Right hindlimb (tissue), 1 donor: ENCODE data around the gene PPP1CA.

Experiments
- DNase-seq: peaks from one replicate; pipeline ENCODE4 v3.0.0-alpha.2; 2018

The PPP1CA gene

GRCh38 chr11:67400942-67401494 is 640 bp downstream of the PPP1CA start:
- no peak for DNase-seq

DNA sequence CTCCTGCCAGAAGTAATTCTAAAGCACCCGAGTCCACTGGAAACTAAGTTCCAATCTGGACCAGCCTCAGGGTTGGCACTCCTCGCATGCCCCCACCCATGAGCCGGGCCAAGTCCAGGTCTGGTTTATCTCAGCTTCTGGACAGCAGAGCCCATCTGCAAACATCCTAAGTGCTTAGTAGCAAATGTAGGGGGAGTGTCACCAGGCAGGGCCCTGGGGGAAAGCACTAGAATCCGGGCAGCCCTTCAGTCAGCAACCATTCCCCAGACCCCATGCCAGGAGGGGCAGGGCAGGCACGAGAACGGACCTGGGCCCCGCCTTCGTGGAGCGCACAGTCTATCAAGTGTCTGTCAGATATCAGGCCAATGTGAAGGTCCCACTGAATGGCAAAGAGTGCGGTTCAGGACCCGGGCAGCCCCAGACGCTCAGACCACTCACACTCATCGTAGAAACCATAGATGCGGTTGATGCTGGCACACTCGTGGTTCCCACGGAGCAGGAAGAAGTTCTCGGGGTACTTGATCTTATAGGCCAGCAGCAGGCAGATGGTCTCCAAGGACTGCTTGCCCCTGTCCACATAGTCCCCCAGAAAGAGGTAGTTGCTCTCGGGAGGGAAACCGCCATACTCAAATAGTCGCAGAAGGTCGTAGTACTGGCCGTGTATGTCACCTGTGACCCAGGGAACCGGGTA is 1.3 kb downstream of the PPP1CA start:
- DNase-seq: no peak

DNA sequence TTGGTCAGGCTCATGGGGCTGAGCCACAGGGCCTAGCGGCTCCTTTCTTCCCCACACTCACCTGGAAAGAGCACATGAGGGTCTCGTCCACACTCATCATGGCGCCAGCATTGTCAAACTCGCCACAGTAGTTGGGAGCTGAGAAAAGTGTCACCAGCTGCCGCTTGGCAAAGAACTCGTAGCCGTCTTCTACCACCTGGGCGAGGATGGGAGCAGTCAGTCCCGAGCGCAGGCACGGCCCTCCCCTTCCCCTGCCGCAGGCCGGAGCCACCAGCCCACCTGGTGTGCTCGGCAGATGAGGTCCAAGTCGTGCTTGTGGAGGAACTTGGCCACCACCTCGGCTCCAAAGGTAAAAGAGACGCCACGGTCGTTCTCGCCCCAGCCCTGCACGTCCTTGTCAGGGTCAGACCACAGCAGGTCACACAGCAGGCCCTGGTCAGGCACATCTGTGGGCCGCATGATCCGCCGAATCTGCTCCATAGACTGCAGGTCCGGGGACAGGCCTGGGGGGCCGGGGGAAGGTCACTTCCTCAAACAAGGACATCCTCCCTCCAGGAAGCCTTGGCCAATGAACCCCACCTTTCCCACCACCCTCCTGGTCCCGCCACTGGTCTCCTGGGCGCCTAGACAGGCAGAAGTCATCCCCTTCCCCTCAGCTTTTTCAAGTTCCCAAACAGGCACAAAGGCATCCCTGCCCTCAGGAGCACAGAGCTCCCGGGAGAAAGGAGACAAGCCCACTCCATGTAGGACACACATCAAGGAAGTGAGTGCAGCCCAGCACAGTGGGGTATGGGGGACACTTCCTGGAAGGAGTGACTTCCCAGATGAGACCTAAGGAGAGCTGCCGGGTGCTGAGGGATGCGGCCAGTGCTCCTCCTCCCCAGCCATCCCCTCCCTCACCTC is 2.7 kb downstream of the PPP1CA start:
- DNase-seq: no peak

DNA sequence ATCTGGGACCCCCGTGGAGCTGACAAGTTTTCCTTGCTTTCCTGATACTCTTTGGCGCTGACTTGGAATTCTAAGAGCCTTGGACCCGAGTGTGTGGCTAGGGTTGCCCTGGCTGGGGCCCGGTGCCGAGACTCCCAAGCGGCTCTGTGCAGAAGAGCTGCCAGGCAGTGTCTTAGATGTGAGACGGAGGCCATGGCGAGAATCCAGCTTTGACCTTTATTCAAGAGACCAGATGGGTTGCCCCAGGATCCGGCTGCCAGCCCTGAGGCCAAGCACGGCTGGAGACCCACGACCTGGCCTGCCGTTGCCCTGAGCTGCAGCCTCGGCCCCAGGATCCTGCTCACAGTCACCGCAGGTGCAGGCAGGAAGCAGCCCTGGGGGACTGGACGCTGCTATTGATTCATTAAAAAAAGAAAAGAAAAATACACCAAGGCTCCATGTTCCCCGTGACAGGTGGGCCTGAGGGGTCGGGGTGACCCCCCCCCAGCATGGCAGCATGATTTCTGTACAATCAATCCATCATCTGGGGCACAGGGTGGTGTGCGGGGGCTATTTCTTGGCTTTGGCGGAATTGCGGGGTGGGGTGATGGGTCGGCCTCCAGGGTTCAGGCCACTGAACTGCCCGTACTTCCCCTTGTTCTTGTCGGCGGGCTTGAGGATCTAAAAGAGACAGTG is 3.5 kb downstream of the PPP1CA start:
- no peak for DNase-seq

- DNase-seq: no peak
Observed at GRCh38 chr11:67397536-67397935, 4.1 kb downstream of the PPP1CA start.

- no peak for DNase-seq
Observed at GRCh38 chr11:67396587-67397389, 4.9 kb downstream of the PPP1CA start.

GRCh38 chr11:67396259-67396581 is 5.4 kb downstream of the PPP1CA start:
- no peak for DNase-seq

DNA sequence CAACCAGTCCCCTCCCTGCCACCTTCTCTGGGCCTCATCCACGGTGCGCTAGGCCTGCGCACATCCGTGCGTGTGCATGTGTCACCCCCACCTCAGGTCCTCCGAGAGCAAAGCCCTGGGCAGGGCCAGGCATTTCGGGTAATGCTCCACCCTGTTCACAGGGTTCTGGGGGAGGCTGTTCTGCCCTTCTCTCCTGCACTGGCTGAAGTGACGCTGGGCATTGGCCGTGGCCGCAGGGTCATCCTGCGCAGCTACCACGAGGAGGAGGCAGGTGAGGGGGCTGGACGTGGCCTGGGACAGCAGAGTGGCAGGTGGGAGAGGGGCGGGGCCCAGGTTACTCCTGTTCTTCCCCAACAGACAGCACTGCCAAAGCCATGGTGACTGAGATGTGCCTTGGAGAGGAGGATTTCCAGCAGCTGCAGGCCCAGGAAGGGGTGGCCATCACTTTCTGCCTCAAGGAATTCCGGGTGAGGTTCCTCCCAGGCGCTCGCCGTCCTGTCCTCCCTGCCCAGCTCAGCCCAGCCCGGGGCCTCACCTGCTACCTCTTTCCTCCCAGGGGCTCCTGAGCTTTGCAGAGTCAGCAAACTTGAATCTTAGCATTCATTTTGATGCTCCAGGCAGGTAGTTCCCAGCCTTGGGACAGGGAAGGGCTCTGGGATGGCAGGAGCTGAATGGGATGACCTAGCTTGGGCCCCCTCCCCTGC is 6.0 kb downstream of the PPP1CA start:
- DNase-seq: no peak

GRCh38 chr11:67393990-67394389 is 7.7 kb downstream of the PPP1CA start:
- DNase-seq: no peak

DNA sequence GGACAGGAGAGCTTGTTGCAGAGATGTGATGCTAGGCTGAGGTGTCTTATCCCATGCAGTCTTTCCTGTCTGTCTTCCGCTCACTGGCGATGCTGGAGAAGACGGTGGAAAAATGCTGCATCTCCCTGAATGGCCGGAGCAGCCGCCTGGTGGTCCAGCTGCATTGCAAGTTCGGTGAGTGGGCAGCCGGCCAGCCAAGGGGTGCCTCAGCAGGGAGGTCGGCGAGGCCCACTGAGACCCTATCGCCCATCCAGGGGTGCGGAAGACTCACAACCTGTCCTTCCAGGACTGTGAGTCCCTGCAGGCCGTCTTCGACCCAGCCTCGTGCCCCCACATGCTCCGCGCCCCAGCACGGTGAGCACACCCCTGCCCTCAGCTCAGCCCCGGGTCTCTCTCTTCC is 8.2 kb downstream of the PPP1CA start:
- DNase-seq: no peak

- DNase-seq: no peak
Observed at GRCh38 chr11:67392183-67392715, 9.4 kb downstream of the PPP1CA start.

GRCh38 chr11:67391304-67392182 is 10.1 kb downstream of the PPP1CA start, which contains the start of gene RAD9A:
Gene RAD9A (plus strand): TSS chr11:67391986. CDS start chr11:67392045, 59 bp downstream.
- DNase-seq: peak; percentile 95

- no peak for DNase-seq
Observed at GRCh38 chr11:67390947-67391303, 10.7 kb downstream of the PPP1CA start.

GRCh38 chr11:67389477-67389876 is 12.2 kb downstream of the PPP1CA start:
- no peak for DNase-seq

- DNase-seq: no peak
Observed at GRCh38 chr11:67387518-67387917, 14.1 kb downstream of the PPP1CA start.

GRCh38 chr11:67387069-67387468 is 14.6 kb downstream of the PPP1CA start:
- DNase-seq: no peak

DNA sequence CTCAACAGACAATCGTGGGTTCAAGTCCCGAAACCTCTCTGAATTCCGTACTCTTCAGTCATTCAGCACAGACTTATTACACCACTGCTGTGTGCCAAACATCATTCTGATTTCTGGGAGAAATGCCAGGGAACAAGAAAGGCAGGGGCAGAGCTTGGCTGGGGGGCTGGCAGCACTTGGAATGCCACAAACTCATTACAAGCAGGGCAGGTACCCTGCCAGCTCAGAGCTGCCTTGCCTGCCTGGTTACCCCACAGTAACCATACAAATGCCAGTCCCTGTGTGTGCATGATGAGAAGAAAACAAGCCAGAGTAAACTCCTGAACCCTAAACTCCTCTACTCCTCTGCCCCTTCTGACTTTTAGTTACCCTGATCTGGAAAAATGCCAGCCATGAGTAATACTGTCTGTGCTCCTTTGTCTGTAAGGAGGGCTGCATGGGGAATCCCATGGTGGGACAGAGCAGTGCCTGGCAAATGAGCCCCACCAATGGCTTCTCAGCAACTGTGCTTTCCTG is 16.7 kb downstream of the PPP1CA start:
- no peak for DNase-seq

GRCh38 chr11:67382276-67383136 is 19.2 kb downstream of the PPP1CA start:
- DNase-seq: peak; percentile 85

GRCh38 chr11:67381244-67381972 is 20.2 kb downstream of the PPP1CA start:
- DNase-seq: no peak
